Measurements from ENCODE around the gene METTL2A.

DNA sequence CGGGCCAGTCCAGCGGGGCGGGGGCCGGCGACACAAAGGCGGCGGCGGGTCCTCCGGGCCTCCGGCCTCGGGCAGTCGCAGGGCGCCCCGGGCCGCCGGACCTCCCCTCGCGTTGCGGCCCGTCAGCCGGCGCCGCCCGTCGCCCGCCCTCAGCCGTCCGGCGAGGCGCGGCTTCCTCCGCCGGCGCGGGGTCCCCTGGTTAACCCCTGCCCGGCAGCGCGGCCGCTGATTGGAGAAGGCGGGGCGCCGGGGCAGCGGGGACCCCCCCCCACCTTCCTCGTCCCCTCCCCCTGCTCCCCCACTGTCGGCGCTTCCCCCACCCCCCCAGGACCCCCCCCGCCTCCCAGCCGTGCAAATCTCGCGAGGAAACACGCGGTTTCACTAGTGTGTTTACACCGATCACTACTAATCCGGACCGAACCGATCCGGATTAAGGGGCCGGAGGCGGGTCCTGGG lies 54.8 kb downstream of the METTL2A start, which contains the start of gene TLK2:
- TF ChIP-seq, protein P1, sequence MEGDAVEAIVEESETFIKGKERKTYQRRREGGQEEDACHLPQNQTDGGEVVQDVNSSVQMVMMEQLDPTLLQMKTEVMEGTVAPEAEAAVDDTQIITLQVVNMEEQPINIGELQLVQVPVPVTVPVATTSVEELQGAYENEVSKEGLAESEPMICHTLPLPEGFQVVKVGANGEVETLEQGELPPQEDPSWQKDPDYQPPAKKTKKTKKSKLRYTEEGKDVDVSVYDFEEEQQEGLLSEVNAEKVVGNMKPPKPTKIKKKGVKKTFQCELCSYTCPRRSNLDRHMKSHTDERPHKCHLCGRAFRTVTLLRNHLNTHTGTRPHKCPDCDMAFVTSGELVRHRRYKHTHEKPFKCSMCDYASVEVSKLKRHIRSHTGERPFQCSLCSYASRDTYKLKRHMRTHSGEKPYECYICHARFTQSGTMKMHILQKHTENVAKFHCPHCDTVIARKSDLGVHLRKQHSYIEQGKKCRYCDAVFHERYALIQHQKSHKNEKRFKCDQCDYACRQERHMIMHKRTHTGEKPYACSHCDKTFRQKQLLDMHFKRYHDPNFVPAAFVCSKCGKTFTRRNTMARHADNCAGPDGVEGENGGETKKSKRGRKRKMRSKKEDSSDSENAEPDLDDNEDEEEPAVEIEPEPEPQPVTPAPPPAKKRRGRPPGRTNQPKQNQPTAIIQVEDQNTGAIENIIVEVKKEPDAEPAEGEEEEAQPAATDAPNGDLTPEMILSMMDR (conservative IDR thresholded peaks at IDR 0.05), result no peak
- no peak for TF ChIP-seq ZFX (IDR thresholded peaks at IDR 0.05)

Data from C4-2B (cell line).